Peyer's patch (tissue), 4 donors: ENCODE data around the gene ERVFRD-1.

Experiments used
- POLR2A ChIP-seq, 2 donors: fragments of 450-650 bp; IDR thresholded peaks; one replicate each; pipeline ENCODE4 v1.5.1; 2017; ENCODE audit warnings: antibody characterized with exemption in 2 of 2, mild to moderate bottlenecking in 2 of 2, moderate library complexity in 2 of 2
- TF ChIP-seq, protein P1 (sequence below), 6 experiments: fragments of 450-650 bp in 4 of 6; fragments of 200-600 bp in 2 of 6; sonication (generic) in 1 of 6; IDR thresholded peaks; one replicate each; pipeline ENCODE4 v1.5.1; 2017 to 2019; ENCODE audit warnings: antibody characterized with exemption in 6 of 6, mild to moderate bottlenecking in 3 of 6, moderate library complexity in 1 of 6

DNA sequence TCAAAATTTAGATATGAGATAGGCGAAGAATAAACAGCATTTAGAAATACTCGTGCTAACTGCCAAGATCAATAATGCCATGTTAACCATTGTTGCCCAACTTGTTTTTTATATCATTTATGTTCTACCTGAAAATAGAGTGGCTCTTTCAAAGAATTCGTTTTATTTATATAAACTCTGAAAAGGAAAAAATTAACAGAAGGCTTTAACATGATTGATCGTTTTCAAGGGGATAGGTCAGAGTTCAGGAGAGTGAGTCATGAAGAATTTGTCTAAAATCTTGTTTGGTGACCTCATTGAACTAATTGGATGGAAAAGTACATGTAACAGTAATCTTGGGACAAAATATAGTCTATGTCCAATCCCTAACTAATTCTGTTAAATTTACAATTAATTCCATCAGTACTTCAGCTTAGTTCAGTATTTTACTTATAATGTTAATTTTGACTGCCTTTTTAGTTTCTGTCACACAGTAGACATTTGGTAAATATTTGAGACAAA is 56.3 kb downstream of the ERVFRD-1 start:
- TF ChIP-seq, protein P1, sequence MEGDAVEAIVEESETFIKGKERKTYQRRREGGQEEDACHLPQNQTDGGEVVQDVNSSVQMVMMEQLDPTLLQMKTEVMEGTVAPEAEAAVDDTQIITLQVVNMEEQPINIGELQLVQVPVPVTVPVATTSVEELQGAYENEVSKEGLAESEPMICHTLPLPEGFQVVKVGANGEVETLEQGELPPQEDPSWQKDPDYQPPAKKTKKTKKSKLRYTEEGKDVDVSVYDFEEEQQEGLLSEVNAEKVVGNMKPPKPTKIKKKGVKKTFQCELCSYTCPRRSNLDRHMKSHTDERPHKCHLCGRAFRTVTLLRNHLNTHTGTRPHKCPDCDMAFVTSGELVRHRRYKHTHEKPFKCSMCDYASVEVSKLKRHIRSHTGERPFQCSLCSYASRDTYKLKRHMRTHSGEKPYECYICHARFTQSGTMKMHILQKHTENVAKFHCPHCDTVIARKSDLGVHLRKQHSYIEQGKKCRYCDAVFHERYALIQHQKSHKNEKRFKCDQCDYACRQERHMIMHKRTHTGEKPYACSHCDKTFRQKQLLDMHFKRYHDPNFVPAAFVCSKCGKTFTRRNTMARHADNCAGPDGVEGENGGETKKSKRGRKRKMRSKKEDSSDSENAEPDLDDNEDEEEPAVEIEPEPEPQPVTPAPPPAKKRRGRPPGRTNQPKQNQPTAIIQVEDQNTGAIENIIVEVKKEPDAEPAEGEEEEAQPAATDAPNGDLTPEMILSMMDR (IDR thresholded peaks at IDR 0.05): no peak
- no peak for TF ChIP-seq POLR2A (IDR thresholded peaks at IDR 0.05)
